Measurements from ENCODE around the gene POU2F3.

POU2F3 gene

GRCh38 chr11:120326845-120327281 is 86.9 kb downstream of the POU2F3 start:
- DNase-seq: no peak

GRCh38 chr11:120327311-120327710 is 87.4 kb downstream of the POU2F3 start:
- DNase-seq: no peak

- no peak for DNase-seq
Observed at GRCh38 chr11:120329556-120329955, 89.6 kb downstream of the POU2F3 start.

GRCh38 chr11:120330045-120330444 is 90.1 kb downstream of the POU2F3 start:
- no peak for DNase-seq

- DNase-seq: no peak
Observed at GRCh38 chr11:120331301-120331996, 91.5 kb downstream of the POU2F3 start.

- no peak for DNase-seq
Observed at GRCh38 chr11:120332822-120333716, 93.1 kb downstream of the POU2F3 start.

- no peak for DNase-seq
Observed at GRCh38 chr11:120333801-120334200, 93.9 kb downstream of the POU2F3 start.

- no peak for DNase-seq
Observed at GRCh38 chr11:120334332-120334731, 94.4 kb downstream of the POU2F3 start.

GRCh38 chr11:120334894-120335462 is 95.0 kb downstream of the POU2F3 start:
- peak; percentile 76 for DNase-seq

GRCh38 chr11:120335556-120335907 is 95.6 kb downstream of the POU2F3 start:
- no peak for DNase-seq

- peak; percentile 88 for DNase-seq
Observed at GRCh38 chr11:120335908-120336640, 96.1 kb downstream of the POU2F3 start, which contains the start of gene ARHGEF12. Gene ARHGEF12, plus strand, starts transcription at chr11:120336413. Its CDS starts 831 bp downstream, at chr11:120337244.

- DNase-seq: peak; percentile 24
Observed at GRCh38 chr11:120336641-120337354, 96.9 kb downstream of the POU2F3 start.

- DNase-seq: no peak
Observed at GRCh38 chr11:120337355-120338106, 97.6 kb downstream of the POU2F3 start.

GRCh38 chr11:120338107-120338933 is 98.4 kb downstream of the POU2F3 start:
- DNase-seq: no peak

- no peak for DNase-seq
Observed at GRCh38 chr11:120339394-120339890, 99.5 kb downstream of the POU2F3 start.

GRCh38 chr11:120340529-120340928 is 100.6 kb downstream of the POU2F3 start:
- DNase-seq: no peak

- DNase-seq: no peak
Observed at GRCh38 chr11:120342226-120342625, 102.3 kb downstream of the POU2F3 start.

- DNase-seq: no peak
Observed at GRCh38 chr11:120342678-120343077, 102.7 kb downstream of the POU2F3 start.

- peak; percentile 58 for DNase-seq
Observed at GRCh38 chr11:120343429-120343828, 103.5 kb downstream of the POU2F3 start.

- DNase-seq: peak; percentile 90
Observed at GRCh38 chr11:120344302-120345004, 104.5 kb downstream of the POU2F3 start.
